ENCODE measurements around the gene CREB1. TPM values are rescaled to one million over a fixed set of nuclear protein-coding genes. Genes with fewer than 3 reads are reported as not detected.

The CREB1 gene
- total and polyA plus RNA-seq, 4 donors: 8.4 to 88.7 (median 35.7) TPM

DNA sequence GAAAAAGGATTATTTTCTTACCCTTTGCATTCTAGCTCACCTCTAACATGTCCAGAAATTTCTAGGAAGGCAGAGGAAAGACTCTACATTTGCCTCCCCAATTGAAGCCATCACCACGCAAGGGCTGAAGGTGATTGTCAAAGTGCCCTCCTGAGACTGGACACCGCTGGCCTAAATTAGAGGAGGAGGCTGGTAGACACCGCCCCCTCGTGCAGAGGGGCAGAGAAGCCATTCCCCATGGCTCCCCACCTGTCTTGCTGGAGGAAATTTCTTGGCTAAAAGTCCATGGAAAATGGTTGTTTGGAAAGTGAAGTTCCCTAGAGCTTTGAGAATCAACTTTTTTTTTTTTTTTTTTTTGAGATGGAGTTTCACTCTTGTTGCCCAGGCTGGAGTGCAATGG is 31.3 kb upstream of the CREB1 start:
- H3K36me3 ChIP-seq (ENCODE audit: control insufficient read depth in 1 of 2, insufficient read depth in 2 of 2, low read length in 1 of 2): no peaks in the 10 kb centered on the region
- no peaks in the 10 kb centered on the region for H3K27me3 ChIP-seq (ENCODE audit: control insufficient read depth in 1 of 2, insufficient read depth in 2 of 2, low read length in 1 of 2)
- no peaks in the 10 kb centered on the region for H3K9me3 ChIP-seq (ENCODE audit: control insufficient read depth, low read length)
- 54 to 78% methylated on average over 4 of the region's 4 CpGs for WGBS, 2 donors
- no peak overlapping the region for H3K4me3 ChIP-seq (ENCODE audit: low read length in 2 of 2)
- peaks cover under 1 to 2% of the 10 kb centered on the region in 2 donors for H3K4me1 ChIP-seq (ENCODE audit: control insufficient read depth in 1 of 2, insufficient read depth in 2 of 2, low read length in 2 of 2)
- H3K27ac ChIP-seq (ENCODE audit: low read depth in 1 of 2, low read length in 2 of 2): no peak overlapping the region
- intact Hi-C loops (cut with DNase I): no loop called here
- DNase-seq (no peak), ATAC-seq (ENCODE audit: low FRiP score) (no peak)

DNA sequence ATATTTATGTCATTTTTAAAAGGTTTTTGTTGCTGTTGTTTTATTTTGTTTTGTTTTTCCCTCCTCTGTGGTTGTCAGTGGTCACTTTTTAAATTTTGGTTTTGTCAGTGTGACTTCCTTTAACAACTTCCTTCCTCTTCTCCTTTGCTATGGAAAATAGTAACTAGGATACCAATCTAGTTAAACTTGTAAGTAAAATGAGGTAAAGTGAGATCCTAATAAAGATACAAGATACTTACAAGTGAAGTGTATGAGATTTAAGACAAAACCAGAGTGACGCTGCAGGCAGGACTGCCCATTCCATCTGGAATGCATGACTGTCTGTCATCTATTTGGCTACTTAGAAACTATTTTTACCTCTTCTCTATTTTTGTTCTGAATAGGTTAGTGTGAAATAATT is 30.6 kb upstream of the CREB1 start:
- no peak for ATAC-seq (ENCODE audit: low FRiP score)

DNA sequence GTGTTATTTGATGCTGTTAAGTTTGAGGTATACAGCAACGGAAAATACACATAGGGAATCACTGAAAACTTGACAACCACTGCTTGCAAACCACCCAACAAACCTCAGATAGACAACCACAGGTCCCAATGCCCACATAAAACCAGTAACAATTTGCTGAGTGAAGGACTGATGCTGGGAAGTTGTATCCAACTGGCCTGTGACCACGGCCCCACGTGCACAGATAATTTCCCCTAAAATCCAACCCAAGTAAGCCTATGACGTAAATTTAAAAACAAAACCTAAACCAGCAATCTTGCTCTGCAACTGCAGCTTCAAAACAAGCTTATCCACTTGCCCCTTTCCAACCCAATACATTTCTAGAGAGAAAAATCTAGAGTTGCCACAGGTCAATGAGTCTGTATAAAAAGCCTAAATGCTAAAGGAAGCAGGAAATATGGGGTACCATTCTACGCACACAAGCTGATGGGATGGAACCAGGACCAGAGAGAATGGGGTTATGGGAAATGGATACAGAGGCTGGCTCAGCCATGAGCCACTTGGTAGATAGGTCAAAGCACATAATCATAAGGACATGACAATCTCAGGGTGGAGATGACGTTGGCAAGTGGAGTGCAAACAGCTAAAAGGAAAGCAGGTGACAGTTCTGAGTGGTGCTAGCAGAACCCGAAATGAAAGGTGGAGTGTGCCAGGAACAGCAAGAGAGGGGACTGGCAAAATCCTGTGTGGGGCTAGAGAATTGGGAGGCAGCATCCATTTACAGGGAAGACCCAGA is 27.8 kb upstream of the CREB1 start:
- Histone ChIP-seq H3K9me3 (ENCODE audit: control insufficient read depth, low read length) (no peaks in the 10 kb centered on the region), H3K4me3 (ENCODE audit: low read length in 2 of 2) (no peak overlapping the region), H3K27me3 (ENCODE audit: control insufficient read depth in 1 of 2, insufficient read depth in 2 of 2, low read length in 1 of 2) (no peaks in the 10 kb centered on the region), H3K27ac (ENCODE audit: low read depth in 1 of 2, low read length in 2 of 2) (no peak overlapping the region), H3K36me3 (ENCODE audit: control insufficient read depth in 1 of 2, insufficient read depth in 2 of 2, low read length in 1 of 2) (no peaks in the 10 kb centered on the region), H3K4me1 (ENCODE audit: control insufficient read depth in 1 of 2, insufficient read depth in 2 of 2, low read length in 2 of 2) (peaks cover 1 to 9% of the 10 kb centered on the region in 2 donors)
- ATAC-seq (ENCODE audit: low FRiP score) (no peak), DNase-seq (peak in 1 of 2 donors; percentile 73)
- intact Hi-C loops (cut with DNase I): loop anchor here in 1 of 2 donors (10.0 kb wide), 1 partner anchor 213 kb away; the partner anchor contains the start of gene CCNYL1
- 88 to 92% methylated on average over 7 of the region's 7 CpGs for WGBS, 2 donors

More for the DNA sequence above, 30.6 kb upstream of the CREB1 start:
- 18 to 28% methylated on average over 1 of the region's 1 CpG for WGBS, 2 donors
- Histone ChIP-seq H3K27ac (ENCODE audit: low read depth in 1 of 2, low read length in 2 of 2) (no peak overlapping the region), H3K27me3 (ENCODE audit: control insufficient read depth in 1 of 2, insufficient read depth in 2 of 2, low read length in 1 of 2) (no peaks in the 10 kb centered on the region), H3K9me3 (ENCODE audit: control insufficient read depth, low read length) (no peaks in the 10 kb centered on the region), H3K36me3 (ENCODE audit: control insufficient read depth in 1 of 2, insufficient read depth in 2 of 2, low read length in 1 of 2) (no peaks in the 10 kb centered on the region), H3K4me3 (ENCODE audit: low read length in 2 of 2) (no peak overlapping the region), H3K4me1 (ENCODE audit: control insufficient read depth in 1 of 2, insufficient read depth in 2 of 2, low read length in 2 of 2) (peaks cover 1 to 2% of the 10 kb centered on the region in 2 donors)
- no peak for DNase-seq
- intact Hi-C loops (cut with DNase I): no loop called here

DNA sequence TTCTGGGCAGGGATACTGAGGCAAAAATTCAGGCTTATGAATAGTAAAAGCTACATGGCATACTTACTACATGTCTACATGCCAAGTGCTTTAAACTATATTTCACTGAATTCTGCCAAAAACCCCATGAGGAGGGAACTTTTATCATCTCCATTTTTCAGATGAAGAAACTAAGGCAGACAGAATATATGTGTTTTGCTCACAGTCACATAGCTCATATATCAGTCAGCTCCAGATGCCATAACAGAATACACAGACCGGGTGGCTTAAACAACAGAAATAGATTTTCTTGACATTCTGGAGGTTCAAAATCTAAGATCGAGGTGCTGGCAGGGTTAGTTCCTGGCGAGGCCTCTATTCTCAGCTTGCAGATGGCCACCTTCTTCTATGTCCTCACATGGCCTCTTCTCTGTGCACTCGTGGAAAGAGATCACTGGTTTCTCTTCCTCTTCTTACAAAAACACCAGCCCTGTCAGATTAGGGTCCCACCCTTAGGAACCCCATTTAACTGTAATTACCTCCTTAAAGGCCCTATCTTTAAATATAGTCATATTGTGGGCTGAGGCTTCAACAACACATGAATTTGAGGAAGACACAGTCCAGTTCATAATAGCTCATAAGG is 27.1 kb upstream of the CREB1 start:
- Histone ChIP-seq H3K4me3 (ENCODE audit: low read length in 2 of 2) (no peak overlapping the region), H3K27ac (ENCODE audit: low read depth in 1 of 2, low read length in 2 of 2) (no peak overlapping the region), H3K27me3 (ENCODE audit: control insufficient read depth in 1 of 2, insufficient read depth in 2 of 2, low read length in 1 of 2) (no peaks in the 10 kb centered on the region), H3K9me3 (ENCODE audit: control insufficient read depth, low read length) (no peaks in the 10 kb centered on the region), H3K4me1 (ENCODE audit: control insufficient read depth in 1 of 2, insufficient read depth in 2 of 2, low read length in 2 of 2) (peaks cover 1 to 9% of the 10 kb centered on the region in 2 donors), H3K36me3 (ENCODE audit: control insufficient read depth in 1 of 2, insufficient read depth in 2 of 2, low read length in 1 of 2) (no peaks in the 10 kb centered on the region)
- 78 to 80% methylated on average over 4 of the region's 4 CpGs for WGBS, 2 donors
- ATAC-seq (ENCODE audit: low FRiP score) (no peak), DNase-seq (no peak)
- intact Hi-C loops (cut with DNase I): loop anchor here in 1 of 2 donors (10.0 kb wide), 1 partner anchor 212 kb away; the partner anchor contains the start of gene CCNYL1

DNA sequence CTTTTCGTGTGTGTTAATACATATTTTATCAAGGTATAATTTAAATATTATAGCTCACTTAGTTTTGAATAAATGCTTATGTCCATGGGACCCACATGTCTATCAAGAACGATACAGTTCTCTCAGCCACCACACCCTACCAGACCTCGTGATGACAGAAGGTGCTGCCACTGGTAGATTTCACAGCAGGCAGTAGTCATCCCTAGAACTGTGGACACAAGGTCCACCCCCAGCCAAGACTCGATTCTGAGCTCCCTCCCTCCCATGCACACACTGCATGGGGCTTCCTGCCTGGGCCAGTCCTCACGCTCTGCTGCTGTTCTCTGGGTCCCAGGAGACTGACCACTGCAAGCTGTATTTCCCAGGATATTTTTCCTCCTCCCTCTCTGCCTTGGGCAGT is 26.5 kb upstream of the CREB1 start:
- Histone ChIP-seq H3K4me3 (ENCODE audit: low read length in 2 of 2) (no peak overlapping the region), H3K9me3 (ENCODE audit: control insufficient read depth, low read length) (no peaks in the 10 kb centered on the region), H3K27ac (ENCODE audit: low read depth in 1 of 2, low read length in 2 of 2) (peak overlapping the region in 1 of 2 donors; percentile 24), H3K4me1 (ENCODE audit: control insufficient read depth in 1 of 2, insufficient read depth in 2 of 2, low read length in 2 of 2) (peaks cover 1 to 9% of the 10 kb centered on the region in 2 donors), H3K36me3 (ENCODE audit: control insufficient read depth in 1 of 2, insufficient read depth in 2 of 2, low read length in 1 of 2) (no peaks in the 10 kb centered on the region), H3K27me3 (ENCODE audit: control insufficient read depth in 1 of 2, insufficient read depth in 2 of 2, low read length in 1 of 2) (no peaks in the 10 kb centered on the region)
- intact Hi-C loops (cut with DNase I): loop anchor here in 1 of 2 donors (10.0 kb wide), 1 partner anchor 212 kb away; the partner anchor contains the start of gene CCNYL1
- ATAC-seq (ENCODE audit: low FRiP score): no peak
- WGBS, 2 donors: 51 to 55% methylated on average over 5 of the region's 5 CpGs
- DNase-seq: peak in 1 of 2 donors; percentile 66

DNA sequence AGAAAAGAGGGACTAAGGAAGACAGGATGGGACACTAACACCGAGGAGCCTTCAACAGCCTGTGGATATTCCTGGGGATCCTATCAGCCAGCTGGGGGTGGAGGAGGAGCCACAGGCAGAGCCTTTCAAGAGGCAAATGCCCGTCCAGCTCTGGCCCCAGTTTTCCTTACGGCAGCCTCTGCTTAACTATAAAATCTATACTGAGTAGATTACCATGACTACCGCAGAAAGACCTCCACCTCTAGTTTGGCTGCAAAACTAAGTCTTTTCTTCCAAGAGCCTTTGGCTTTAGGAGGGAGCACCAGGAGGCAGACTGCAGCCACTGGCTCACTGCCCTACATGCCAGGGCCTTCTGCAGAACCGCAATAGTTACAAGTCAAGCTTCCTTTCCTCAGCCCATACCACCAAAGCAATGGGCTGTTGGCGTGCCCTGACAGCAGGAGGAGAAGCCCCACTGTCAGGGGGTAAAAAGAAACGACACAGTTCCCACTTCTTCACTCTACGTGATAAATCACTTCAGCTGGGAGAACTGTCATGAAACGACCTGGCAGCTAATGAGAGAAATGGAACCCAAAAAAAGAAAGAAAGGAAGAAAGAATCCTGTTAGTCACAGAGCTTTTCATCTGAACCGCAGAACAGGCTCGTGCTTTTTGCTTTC is 25.1 kb upstream of the CREB1 start:
- intact Hi-C loops (cut with DNase I): loop anchor here in 1 of 2 donors (2.0 to 10.0 kb wide), 2 partner anchors 20 to 210 kb away; partner anchors contain the start of gene CCNYL1
- H3K9me3 ChIP-seq (ENCODE audit: control insufficient read depth, low read length): no peaks in the 10 kb centered on the region
- DNase-seq (peak in 1 of 2 donors; percentile 68), ATAC-seq (ENCODE audit: low FRiP score) (peak; percentile 49)
- H3K4me1 ChIP-seq (ENCODE audit: control insufficient read depth in 1 of 2, insufficient read depth in 2 of 2, low read length in 2 of 2): peaks cover 1 to 7% of the 10 kb centered on the region in 2 donors
- no peak overlapping the region for H3K4me3 ChIP-seq (ENCODE audit: low read length in 2 of 2)
- no peaks in the 10 kb centered on the region for H3K36me3 ChIP-seq (ENCODE audit: control insufficient read depth in 1 of 2, insufficient read depth in 2 of 2, low read length in 1 of 2)
- 4 to 9% methylated on average over 11 of the region's 11 CpGs for WGBS, 2 donors
- no peaks in the 10 kb centered on the region for H3K27me3 ChIP-seq (ENCODE audit: control insufficient read depth in 1 of 2, insufficient read depth in 2 of 2, low read length in 1 of 2)
- peak overlapping the region; percentile 62 to 85 for H3K27ac ChIP-seq (ENCODE audit: low read depth in 1 of 2, low read length in 2 of 2)

DNA sequence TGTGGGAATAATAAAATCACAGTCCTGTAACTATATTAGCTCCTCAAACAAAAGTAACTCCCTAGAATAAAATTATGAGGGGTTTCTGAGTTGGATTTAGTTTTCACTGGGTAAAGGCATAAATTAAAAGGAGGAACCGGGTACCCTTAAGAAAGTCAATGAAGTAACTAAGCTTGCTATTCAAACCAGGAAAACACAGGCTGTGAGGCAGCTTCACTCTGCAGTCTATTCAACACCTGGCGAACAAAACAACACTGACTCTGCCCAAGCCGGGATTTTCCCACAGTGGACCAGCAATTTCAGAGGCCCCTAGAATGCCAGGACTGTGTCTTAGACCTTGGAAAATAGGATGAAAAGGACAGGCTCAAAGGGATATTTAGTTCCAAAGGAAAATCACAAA is 24.6 kb upstream of the CREB1 start:
- DNase-seq (no peak), ATAC-seq (ENCODE audit: low FRiP score) (no peak)
- Histone ChIP-seq H3K4me1 (ENCODE audit: control insufficient read depth in 1 of 2, insufficient read depth in 2 of 2, low read length in 2 of 2) (peaks cover 1 to 7% of the 10 kb centered on the region in 2 donors), H3K36me3 (ENCODE audit: control insufficient read depth in 1 of 2, insufficient read depth in 2 of 2, low read length in 1 of 2) (no peaks in the 10 kb centered on the region), H3K27ac (ENCODE audit: low read depth in 1 of 2, low read length in 2 of 2) (peak overlapping the region; percentile 62 to 79), H3K9me3 (ENCODE audit: control insufficient read depth, low read length) (no peaks in the 10 kb centered on the region), H3K4me3 (ENCODE audit: low read length in 2 of 2) (no peak overlapping the region), H3K27me3 (ENCODE audit: control insufficient read depth in 1 of 2, insufficient read depth in 2 of 2, low read length in 1 of 2) (no peaks in the 10 kb centered on the region)
- intact Hi-C loops (cut with DNase I): loop anchor here in 1 of 2 donors (2.0 to 10.0 kb wide), 2 partner anchors 20 to 210 kb away; partner anchors contain the start of gene CCNYL1
- 31% methylated on average over 3 of the region's 3 CpGs for WGBS, 2 donors

DNA sequence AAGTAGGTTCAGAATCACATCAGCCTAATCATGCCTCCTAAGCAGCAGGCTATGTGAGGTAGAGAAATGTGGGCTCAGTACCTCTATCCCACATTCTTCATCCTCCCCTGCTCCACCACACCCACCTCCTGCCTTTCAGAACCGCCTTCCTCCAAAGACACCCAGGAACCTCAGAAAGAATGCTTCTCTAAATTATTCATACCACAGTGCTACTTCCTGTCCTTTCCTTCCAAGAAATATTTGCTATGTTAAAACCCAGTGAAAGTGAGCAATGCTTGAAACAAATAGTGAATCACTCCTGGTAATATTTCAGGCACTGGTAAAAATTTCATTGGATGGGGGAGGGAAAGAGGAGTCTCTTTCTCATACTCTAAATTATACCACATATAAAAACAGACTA is 24.0 kb upstream of the CREB1 start:
- DNase-seq: no peak
- no peak overlapping the region for H3K4me3 ChIP-seq (ENCODE audit: low read length in 2 of 2)
- H3K4me1 ChIP-seq (ENCODE audit: control insufficient read depth in 1 of 2, insufficient read depth in 2 of 2, low read length in 2 of 2): peaks cover 1 to 7% of the 10 kb centered on the region in 2 donors
- no peaks in the 10 kb centered on the region for H3K27me3 ChIP-seq (ENCODE audit: control insufficient read depth in 1 of 2, insufficient read depth in 2 of 2, low read length in 1 of 2)
- H3K27ac ChIP-seq (ENCODE audit: low read depth in 1 of 2, low read length in 2 of 2): peak overlapping the region in 1 of 2 donors; percentile 91
- intact Hi-C loops (cut with DNase I): loop anchor here in 1 of 2 donors (2.0 to 10.0 kb wide), 2 partner anchors 21 to 209 kb away; partner anchors contain the start of gene CCNYL1
- no peaks in the 10 kb centered on the region for H3K9me3 ChIP-seq (ENCODE audit: control insufficient read depth, low read length)
- WGBS, 2 donors: 2 to 3% methylated on average over 1 of the region's 1 CpG
- no peak for ATAC-seq (ENCODE audit: low FRiP score)
- H3K36me3 ChIP-seq (ENCODE audit: control insufficient read depth in 1 of 2, insufficient read depth in 2 of 2, low read length in 1 of 2): no peaks in the 10 kb centered on the region

Measured in aorta (tissue), 5 donors.